GM19043 (cell line): ENCODE data around the gene NEAT1.

Source experiments
- ATAC-seq: cut with Tn5 transposase; IDR thresholded peaks from one replicate; pipeline ENCODE4 v1.9.1; 2021; ENCODE audit warnings: low read depth; ENCODE audit not compliant: unreplicated experiment

The NEAT1 gene

DNA sequence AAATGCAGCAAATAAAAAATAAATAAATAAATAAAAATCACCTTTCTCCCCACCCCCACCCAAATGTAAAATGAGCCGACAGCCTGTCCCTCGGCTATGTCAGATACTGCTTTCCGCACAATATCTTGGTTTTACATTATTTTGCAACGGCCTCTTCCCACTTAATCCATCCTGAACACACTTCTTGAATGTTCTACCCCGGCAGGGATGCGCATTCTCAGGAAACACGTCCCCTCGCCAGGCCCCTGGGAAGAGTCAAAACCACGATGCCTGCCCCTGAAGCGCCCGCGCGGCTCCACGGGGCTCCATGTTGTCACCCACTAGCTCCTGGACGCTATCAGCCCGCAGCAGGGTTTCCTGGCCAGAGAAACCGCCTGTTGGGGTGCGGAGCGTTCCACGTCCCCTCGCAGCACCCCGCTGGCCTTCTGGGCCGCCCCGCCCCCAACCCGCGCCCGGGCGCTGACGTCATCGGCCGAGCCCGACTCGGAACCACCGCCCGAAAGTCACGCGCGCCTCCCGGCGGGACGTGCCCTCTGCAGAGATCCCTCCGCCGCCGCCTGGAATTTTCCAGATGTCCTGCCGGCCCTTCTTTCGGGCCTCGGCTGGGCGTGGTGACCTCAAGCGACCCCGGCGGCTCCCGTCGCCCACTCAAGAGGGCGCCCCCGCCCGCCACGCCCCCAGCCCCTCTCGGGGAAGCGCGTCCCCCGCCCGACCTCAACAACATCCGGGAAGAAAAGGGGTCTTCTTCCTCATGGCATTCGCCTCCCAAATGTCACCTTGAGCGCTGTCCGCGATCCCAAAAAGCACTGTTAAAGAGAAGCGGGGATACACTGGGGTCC is 585 bp upstream of the NEAT1 start:
- ATAC-seq: no peak

DNA sequence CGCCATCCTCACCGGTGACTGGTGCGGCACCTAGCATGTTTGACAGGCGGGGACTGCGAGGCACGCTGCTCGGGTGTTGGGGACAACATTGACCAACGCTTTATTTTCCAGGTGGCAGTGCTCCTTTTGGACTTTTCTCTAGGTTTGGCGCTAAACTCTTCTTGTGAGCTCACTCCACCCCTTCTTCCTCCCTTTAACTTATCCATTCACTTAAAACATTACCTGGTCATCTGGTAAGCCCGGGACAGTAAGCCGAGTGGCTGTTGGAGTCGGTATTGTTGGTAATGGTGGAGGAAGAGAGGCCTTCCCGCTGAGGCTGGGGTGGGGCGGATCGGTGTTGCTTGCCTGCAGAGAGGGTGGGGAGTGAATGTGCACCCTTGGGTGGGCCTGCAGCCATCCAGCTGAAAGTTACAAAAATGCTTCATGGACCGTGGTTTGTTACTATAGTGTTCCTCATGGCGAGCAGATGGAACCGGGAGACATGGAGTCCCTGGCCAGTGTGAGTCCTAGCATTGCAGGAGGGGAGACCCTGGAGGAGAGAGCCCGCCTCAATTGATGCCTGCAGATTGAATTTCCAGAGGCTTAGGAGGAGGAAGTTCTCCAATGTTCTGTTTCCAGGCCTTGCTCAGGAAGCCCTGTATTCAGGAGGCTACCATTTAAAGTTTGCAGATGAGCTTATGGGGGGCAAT is 1.1 kb downstream of the NEAT1 start:
- ATAC-seq: no peak

DNA sequence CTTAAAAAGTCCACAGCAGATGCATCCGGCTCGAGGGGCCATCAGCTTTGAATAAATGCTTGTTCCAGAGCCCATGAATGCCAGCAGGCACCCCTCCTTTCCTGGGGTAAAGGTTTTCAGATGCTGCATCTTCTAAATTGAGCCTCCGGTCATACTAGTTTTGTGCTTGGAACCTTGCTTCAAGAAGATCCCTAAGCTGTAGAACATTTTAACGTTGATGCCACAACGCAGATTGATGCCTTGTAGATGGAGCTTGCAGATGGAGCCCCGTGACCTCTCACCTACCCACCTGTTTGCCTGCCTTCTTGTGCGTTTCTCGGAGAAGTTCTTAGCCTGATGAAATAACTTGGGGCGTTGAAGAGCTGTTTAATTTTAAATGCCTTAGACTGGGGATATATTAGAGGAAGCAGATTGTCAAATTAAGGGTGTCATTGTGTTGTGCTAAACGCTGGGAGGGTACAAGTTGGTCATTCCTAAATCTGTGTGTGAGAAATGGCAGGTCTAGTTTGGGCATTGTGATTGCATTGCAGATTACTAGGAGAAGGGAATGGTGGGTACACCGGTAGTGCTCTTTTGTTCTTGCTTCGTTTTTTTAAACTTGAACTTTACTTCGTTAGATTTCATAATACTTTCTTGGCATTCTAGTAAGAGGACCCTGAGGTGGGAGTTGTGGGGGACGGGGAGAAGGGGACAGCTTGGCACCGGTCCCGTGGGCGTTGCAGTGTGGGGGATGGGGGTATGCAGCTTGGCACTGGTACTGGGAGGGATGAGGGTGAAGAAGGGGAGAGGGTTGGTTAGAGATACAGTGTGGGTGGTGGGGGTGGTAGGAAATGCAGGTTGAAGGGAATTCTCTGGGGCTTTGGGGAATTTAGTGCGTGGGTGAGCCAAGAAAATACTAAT is 1.9 kb downstream of the NEAT1 start:
- no peak for ATAC-seq

DNA sequence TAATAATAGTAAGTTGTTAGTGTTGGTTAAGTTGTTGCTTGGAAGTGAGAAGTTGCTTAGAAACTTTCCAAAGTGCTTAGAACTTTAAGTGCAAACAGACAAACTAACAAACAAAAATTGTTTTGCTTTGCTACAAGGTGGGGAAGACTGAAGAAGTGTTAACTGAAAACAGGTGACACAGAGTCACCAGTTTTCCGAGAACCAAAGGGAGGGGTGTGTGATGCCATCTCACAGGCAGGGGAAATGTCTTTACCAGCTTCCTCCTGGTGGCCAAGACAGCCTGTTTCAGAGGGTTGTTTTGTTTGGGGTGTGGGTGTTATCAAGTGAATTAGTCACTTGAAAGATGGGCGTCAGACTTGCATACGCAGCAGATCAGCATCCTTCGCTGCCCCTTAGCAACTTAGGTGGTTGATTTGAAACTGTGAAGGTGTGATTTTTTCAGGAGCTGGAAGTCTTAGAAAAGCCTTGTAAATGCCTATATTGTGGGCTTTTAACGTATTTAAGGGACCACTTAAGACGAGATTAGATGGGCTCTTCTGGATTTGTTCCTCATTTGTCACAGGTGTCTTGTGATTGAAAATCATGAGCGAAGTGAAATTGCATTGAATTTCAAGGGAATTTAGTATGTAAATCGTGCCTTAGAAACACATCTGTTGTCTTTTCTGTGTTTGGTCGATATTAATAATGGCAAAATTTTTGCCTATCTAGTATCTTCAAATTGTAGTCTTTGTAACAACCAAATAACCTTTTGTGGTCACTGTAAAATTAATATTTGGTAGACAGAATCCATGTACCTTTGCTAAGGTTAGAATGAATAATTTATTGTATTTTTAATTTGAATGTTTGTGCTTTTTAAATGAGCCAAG is 2.7 kb downstream of the NEAT1 start:
- ATAC-seq: no peak

DNA sequence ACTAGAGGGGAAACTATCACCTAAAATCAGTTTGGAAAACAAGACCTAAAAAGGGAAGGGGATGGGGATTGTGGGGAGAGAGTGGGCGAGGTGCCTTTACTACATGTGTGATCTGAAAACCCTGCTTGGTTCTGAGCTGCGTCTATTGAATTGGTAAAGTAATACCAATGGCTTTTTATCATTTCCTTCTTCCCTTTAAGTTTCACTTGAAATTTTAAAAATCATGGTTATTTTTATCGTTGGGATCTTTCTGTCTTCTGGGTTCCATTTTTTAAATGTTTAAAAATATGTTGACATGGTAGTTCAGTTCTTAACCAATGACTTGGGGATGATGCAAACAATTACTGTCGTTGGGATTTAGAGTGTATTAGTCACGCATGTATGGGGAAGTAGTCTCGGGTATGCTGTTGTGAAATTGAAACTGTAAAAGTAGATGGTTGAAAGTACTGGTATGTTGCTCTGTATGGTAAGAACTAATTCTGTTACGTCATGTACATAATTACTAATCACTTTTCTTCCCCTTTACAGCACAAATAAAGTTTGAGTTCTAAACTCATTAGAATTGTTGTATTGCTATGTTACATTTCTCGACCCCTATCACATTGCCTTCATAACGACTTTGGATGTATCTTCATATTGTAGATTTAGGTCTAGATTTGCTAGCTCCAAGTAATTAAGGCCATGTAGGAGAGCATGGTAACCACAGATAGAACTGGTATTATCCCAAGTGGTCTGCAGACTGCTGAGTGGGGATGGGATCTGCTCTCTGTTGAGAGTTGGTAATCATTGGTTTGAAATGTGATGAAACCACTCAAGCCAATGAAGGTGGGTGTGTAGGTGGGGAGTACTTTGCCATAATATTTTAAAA is 3.6 kb downstream of the NEAT1 start:
- no peak for ATAC-seq

DNA sequence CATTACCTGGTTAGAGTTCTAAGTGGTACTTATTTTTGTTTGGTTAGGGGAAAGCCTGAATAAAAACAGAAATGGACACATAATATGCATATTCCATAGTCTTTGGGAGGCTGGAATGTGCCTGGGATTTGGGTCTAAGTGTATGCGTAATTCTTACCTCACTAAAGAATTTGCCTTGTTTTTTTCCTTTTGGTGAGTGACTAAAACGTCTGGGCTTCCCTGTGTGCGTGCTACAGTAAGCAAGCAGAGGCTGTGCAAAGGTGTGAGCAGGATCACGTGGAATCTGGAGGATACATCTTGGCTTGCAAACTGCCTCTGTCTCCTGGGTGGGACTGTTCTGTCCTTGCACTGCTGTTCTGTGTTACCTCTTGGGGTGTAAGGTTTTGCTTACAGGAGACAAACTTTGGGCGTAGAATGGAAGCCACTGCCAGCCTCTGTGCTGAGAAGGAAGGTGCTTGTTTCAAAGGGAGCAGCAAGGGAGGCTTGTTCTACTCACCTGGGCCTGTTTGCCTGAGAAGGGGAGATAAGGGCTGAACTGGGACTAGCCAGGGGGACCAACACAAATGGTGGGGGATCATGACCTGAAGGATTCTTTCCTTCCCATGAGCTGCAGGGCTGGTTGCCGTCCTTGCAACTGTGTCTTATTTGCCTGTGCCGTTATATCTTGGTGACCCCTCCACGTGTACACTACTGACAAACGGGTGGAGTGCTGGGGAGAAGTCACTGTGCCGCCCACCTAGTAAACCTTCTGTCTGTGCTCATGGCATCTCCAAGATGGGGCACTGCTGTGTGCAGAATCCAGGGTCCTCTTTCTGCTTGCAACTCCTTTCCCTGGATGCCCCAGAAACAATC is 4.5 kb downstream of the NEAT1 start:
- ATAC-seq: no peak

DNA sequence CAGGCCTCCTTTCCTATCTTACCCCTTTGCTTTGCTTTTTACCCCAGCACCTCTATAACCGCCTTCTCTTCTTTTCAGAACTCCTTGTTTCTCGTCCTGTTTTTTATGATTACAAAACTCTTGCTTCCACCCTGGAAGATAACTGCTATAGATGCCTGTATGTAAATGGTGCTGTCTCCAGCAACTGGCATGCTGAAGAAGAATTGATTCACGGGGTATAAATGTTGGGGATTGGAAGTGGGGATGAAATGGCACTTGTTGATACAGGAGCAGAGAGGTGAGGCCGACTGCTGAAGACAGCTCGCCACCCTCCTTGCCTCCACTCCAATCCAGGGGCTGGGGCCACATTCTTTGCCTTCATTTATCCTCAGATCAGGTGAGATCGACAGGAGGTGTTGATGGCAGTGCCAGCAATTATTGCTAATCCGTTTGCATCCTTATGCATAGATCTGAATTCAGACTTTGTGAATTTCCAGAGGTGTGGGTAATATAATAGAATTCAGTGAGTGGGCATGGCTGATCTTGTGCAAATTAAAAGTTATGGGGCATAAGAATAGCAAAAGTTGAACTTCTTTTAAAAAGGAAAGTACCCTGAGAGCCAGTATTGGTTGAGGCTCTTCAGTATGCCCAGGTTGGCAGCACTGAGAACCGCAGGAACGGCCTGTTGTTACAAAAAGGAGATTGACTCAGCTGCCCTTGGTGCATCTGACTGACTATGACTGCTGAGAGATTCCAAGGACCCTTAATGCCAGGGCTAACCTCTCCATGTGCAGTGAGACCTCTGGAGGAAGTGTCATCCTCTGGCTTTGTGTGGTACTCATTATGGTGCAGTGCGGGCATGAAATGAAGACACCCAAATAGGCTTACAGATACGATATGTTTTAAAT is 5.3 kb downstream of the NEAT1 start:
- no peak for ATAC-seq

DNA sequence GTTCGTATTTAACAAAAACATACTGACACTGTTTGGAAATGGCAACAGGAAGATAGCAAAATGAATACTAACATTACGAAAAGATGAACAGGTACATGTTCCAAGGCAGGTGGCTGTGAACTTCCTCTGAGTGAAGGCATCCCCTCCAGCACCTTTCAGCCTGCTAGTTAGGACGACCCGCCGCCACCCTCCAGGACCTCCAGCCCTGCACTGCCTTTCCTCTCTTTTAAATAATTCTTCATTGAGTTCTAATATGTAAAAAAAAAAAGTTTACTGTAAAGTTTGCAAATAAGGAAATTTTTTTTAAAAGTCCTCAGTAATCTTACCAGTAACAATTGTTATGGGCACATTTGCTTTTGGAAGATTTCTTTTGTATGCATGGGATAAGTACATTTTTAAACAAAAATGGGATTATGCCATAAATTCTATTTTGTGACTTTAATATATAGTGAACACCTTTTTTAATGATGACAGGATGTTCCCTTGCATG is 6.0 kb downstream of the NEAT1 start:
- ATAC-seq: no peak

DNA sequence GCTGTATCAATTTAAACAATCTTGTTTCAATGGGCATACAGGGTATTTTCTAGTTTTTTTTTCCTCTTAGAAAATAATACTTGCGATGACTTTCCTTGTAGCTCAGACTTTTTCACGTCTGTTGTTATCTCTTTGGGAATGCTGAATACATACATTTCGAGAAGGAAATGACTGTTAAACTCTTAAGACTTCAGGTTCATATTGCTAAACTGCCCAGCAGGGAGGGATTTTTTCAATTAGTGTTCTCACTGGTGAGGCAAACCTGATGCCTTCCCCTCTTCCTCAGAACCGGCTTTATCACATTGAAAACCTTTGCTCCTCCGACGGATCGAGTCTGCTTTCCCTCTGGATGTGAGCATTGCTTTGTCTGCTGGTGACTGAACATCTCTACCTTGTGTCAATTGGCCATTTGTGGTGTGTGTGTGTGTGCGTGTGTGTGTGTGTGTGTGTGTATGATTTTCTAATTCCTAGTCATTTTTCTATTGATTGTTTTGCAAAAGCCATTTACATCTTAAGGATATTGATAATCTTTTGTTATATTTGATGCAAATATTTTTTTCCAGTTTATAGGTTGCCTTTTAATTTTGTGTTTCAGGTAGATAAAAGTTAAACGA is 6.6 kb downstream of the NEAT1 start:
- ATAC-seq: no peak

DNA sequence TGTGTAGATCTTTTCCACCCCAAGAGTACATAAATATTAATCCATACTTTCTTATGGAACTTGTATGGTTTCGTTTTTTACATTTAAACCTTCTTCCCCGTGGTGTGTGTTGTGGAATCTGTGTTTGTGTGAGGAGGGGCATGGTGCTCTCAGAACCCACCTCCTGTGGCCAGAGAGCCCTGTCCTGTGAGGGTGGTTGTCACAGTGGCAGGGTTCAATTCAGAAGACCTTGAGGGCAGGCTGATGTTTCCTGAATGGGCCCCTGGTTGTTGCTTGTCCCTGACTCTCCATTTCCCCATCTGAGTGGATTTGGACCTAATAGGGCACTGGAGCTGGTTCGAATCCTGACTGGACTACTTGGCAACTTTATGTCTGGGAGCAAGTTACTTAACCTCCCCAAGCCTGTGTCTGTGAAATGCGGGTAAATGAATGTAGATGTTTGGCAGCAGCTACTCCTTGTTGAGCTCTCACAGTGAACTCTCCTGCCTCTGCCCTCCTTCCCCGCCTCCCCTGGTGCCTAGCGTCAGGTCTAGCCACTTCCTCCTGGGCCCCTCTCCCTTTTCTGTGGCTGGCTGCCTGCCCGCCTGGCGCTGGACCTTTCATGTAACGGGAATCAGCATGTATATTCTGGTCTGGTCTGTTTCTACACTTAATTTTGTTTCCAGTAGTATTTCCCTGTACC is 7.3 kb downstream of the NEAT1 start:
- ATAC-seq: no peak

DNA sequence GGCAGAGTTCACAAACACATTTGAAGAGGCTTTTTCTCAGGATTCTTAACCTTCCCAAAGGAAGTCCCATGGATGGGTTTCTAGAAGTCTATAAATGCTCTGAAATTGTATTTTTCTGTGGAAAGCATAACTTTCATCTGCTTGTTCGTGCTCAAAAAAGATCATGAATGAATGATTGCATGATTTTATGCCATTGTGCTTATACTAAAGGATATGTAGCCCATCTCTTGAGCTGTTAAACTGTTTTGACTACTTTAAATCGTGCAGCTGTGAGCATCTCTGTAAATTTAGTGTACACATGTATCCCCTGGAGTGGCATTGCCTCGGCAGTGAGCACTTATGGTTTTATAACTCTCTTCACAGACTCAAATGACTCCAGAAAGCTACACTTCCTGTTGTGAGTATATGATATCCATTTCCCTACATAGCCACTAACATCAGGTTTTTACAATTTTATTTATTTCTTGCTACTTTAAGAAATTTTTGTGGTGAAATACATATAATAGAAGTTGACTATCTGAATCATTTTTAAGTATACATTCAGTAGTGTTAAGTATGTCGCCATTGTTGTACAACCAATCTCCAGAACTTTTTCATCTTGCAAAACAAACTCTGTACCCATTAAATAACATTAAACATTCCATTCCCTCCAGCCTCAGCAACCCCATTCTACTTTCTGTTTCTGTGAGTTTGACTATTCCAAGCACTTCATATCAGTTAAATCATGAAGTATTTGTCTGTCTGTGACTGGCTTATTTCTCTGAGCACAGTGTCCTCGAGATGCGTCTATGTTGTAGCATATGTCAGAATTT is 8.0 kb downstream of the NEAT1 start:
- ATAC-seq: no peak

DNA sequence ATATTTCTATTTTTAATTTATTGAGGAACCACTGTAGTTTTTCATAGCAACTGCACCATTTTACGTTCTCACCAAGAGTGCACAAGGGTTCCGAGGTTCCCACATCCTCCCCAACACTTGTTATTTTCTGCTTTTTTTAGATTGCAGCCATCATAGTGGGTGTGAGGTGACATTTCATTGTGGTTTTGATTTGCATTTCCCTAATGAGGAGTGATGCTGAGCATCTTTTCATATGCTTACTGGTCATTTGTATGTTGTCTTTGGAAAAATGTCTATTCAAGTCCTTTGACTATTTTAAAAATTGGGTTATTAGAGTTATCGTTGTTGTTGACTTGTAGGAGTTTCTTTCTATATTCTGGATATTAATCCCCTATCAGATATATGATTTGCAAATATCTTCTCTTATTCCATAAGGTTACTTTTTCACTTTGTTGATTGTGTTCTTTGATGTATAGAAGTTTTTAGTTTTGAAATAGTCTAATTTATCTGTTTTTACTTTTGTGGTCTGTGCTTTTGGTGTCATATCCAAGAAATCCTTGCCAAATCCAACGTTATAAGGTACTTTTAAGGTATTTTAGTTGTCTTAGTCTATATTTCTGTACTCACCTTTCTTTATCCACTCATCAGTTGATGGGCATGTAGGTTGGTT is 9.0 kb downstream of the NEAT1 start:
- ATAC-seq: no peak

DNA sequence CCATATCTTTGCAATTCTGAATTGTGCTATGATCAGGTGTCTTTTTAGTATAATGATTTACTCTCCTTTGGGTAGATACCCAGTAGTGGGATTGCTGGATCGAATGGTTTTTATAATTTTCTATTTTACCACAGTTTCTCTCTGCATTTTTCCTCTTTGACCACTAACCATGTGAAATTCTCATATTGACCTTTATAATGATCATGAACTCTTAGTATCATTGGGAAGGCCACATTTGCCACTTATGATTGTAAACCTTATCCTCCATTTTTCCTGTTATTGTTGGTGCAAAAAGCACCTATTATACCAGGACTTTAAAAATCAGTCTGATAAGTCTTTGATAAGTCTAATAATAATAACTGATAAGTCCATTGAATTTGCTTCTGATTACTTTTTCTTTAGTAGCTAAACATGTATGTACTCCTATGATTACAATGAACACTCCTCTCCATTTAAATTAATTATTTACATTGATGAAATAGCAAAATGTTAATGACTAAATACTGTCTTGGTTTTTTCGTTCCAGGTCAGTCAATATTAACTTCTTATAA is 9.6 kb downstream of the NEAT1 start:
- no peak for ATAC-seq

DNA sequence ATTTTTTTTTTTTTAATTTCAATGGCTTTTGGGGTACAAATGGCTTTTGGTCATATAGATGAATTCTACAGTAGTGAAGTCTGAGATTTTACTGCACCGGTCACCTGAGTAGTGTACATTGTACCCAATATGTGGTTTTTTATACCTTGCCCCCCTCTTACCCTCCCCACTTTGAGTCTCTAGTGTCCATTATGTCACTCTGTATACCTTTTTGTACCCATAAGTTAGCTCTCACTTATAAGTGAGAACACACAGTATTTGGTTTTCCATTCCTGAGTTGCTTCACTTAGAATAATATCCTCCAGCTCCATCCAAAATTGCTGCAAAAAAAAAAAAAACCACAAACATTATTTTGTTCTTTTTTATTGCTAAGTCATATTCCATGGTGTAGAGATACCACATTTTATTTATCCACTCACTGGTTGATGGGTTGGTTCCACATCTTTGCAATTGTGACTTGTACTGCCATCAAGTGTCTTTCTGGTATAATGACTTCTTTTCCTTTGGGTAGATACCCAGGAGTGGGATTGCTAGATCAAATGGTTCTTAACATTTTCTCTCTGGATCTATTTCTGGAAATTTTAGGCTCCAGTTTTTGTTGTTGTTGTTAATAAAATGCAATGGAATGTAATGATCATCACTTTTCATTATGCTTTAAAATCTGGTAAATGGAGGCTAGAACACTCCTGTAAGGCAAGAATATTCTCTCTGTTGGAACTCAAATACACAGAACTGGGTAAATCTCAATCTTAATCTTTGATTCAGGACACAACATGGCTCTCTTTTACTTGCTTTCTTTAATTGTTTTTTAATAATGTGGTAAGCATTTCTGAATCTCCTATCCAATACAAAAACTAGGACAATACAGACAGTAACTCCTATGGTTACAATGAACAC is 10.3 kb downstream of the NEAT1 start:
- ATAC-seq: no peak
